Hematopoietic multipotent progenitor cell treated with erythropoietin and hydrocortisone succinate and interleukin-3 and kit ligand, for 15 days (in vitro differentiated cells): ENCODE results near the gene MSANTD3.
"Not testable (repeated sequence)": the region's sequence is repeated elsewhere in the genome, so short reads cannot be mapped to it uniquely, and the experiment has no call there.

ENCODE experiments used
- DNase-seq: peaks from one replicate; pipeline ENCODE4 v3.0.0-alpha.2; 2015; ENCODE audit warnings: low spot score

The MSANTD3 gene

DNA sequence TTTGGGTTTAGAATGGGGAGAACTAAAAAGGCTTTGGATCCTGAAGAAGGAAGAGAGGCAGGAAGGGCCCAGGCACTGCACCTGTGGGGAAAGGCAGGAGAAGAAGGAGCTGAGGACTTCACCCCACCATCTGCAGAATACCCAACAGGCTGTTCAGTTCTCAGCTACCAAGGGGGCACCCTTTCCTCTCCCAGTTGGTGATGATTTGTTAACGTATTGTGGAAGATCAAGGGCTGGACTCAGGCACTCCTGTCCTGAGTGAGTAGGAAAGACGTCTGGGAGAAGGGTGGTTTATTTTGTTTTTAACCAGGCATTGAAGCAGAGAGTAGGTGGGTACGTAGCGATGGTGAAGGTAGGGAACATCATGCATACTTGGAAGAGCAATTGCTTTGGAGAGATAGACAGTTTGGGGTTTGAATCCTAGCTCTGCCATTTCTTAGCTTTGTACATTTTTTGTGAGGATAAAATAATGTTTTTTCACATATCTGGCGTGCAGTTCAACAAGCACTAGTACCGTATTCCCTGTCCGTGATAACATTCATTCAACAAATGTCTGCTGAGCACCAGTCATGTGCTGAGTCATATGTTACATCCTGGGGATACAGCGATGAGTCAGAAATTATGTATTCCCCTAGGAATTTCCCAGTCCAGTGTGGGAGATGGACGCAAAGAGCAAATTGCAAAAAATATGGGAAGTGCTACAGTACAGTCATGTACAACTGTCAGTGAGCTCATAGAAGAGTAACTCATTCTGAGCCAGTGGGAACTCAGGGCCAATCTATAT is 2.1 kb downstream of the MSANTD3 start:
- no peak for DNase-seq

GRCh38 chr9:100430286-100430940 is 3.5 kb downstream of the MSANTD3 start:
- DNase-seq: no peak

- no peak for DNase-seq
These were observed 4.9 kb downstream of the MSANTD3 start for GRCh38 chr9:100431886-100432285.

DNA sequence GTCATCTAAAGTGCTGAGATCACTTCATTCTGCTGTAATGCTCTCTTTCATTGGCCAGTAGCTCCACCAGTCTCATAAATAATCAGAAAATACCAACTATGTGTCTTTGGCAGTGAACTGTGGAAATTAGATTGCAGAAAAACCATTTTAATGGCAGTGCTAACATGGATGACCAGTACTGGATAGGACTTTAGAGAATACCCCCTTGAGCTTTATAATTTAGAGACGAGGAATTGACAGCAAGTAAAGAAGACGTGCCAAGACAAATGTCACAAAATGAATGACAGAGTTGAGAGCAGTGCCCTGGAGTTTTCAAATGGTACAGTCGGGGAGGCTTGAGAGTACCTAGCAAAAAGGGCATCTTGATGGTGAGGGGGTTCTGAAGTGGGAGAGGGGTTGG is 5.8 kb downstream of the MSANTD3 start:
- DNase-seq: no peak

- no peak for DNase-seq
These were observed 9.6 kb downstream of the MSANTD3 start for GRCh38 chr9:100436571-100436970.

GRCh38 chr9:100437860-100438805 is 11.2 kb downstream of the MSANTD3 start:
- peak; percentile 80 for DNase-seq

GRCh38 chr9:100440071-100440470 is 13.1 kb downstream of the MSANTD3 start:
- DNase-seq: no peak

DNA sequence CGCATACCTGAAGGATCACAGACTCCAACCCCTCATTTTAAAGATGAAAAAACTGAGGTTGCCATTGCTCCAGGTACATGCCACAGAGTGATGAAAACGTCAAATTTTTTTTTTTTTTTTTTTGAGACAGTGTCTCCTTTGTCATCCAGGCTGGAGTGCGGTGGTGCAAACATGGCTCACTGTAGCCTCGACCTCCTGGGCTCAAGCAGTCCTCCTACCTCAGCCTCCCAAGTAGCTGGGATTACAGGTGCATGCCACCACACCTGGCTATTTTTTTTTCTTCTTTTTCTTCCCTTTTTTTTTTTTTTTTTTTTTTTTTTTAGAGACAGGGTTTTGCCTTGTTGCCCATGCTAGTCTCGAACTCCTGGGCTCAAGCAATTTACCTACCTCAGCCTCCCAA is 13.5 kb downstream of the MSANTD3 start:
- not testable (repeated sequence) for DNase-seq

DNA sequence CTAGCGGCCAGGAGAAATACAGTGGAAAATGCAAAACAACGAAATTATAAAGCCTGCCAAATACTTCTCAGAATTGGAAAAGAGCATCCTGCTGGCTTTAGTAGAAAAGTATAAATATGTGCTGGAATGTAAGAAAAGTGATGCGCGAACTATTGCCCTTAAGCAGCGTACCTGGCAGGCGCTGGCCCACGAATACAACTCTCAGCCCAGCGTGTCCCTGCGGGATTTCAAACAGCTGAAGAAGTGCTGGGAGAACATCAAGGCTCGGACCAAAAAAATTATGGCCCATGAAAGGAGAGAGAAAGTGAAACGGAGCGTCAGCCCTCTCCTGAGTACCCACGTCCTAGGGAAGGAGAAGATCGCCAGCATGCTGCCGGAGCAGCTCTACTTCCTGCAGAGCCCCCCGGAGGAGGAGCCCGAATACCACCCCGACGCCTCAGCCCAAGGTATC is 15.0 kb downstream of the MSANTD3 start:
- DNase-seq: no peak

GRCh38 chr9:100443781-100444768 is 17.1 kb downstream of the MSANTD3 start:
- no peak for DNase-seq

- no peak for DNase-seq
These were observed 18.4 kb downstream of the MSANTD3 start for GRCh38 chr9:100445161-100445902.

DNA sequence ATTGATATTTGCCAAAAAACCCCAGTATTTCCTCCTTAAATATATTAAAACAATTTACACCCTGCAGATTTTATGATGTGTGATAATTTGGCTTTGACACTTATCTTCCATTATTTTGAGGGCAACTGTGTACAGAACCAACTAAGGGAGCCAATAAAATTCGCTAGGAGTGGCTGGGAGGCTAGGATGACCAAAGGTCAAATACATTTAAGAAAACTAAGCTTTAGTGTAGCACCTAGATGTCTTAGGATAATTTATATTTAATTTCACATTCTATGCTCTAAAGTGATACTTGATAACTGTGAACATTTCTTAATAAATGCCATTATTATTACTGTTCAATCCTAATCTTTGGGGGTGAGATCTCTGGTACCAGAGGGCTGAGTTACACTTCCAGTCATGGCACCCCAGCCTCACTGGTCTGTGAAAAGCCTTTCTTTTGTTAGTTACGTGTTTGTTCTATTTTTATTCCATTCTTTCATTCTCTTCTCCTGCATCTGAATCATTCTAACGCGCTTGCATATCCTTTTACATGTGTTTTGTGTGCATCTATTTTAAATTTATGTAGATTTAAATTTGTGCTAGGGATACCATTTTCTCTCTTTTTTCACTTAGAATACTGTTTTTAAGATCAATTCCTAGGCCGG is 19.1 kb downstream of the MSANTD3 start:
- no peak for DNase-seq

- no peak for DNase-seq
These were observed 20.1 kb downstream of the MSANTD3 start for GRCh38 chr9:100447041-100447440.

DNA sequence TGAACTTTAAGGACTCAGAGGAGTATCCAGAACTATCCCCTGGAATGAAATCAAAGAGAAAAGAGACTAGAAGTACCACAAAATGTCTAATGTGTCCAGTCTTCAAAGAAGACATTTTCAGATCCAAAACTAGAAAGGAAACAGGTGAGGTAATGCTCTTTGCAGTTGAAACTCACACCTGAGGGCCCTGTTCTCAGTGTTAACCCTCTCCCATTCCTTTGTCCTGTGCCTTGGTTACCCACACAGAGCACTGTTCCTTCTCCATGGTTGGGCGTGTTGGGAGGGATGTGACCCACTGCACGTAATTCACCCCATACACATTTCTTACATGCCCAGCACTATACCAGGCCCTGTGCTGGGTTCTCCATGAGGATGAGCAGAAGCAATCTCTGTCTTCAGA is 21.3 kb downstream of the MSANTD3 start:
- no peak for DNase-seq

GRCh38 chr9:100449420-100449819 is 22.5 kb downstream of the MSANTD3 start:
- no peak for DNase-seq

- no peak for DNase-seq
These were observed 26.0 kb downstream of the MSANTD3 start for GRCh38 chr9:100452894-100453293.

GRCh38 chr9:100455470-100455869 is 28.5 kb downstream of the MSANTD3 start:
- DNase-seq: no peak

DNA sequence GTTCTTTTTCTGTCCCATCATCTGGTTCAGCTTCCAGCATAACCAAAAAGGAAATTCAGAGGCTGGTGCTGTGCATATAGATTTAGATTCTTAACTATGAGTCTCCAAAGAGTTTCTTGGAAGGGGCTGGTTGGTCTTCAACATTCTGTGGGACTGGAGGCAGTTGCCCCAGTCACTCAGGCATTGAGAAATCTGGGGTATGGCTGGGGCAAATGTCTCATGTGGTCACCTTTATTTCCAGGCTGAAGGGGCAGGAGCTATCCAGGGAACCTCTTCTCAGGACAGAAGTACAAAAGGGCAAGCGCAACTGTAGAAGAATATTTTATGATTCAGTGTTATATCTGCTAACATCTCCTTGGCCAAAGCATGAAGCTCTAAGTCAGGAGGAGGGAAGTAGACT is 30.6 kb downstream of the MSANTD3 start:
- no peak for DNase-seq

- DNase-seq: no peak
These were observed 33.0 kb downstream of the MSANTD3 start for GRCh38 chr9:100459963-100460362.

DNA sequence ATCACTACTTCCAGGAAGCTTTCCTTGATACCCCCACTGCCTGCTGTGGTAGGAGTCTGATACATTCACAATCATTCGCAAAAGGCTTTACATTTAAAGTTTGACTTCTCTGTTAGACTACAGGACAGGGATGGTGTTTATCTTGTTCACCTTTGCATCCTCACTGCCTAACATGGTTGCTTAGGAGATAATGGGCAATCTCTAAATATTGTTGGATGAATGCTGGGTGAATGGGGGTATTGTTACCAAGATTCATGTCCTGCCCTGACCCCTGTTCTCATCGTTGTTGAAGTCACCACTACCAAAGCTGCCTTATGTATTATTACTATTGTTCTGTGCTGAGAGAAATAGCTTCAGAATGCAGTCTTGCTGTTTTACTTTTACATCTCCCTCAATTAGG is 38.3 kb downstream of the MSANTD3 start:
- DNase-seq: no peak
